HepG2 (cell line): ENCODE measurements around the gene MCAT. TPM values are rescaled to one million over a fixed set of nuclear protein-coding genes. Genes with fewer than 3 reads are reported as not detected.

Experiments used
- ATAD3A ChIP-seq: sonication (generic); formaldehyde crosslinking; IDR thresholded peaks from 2 replicates; pipeline ENCODE4 v1.4.0; 2020; ENCODE audit warnings: missing genetic modification reagents
- ATF7-NPFF ChIP-seq: sonication (generic); formaldehyde crosslinking; IDR thresholded peaks from 2 replicates; pipeline ENCODE4 v1.8.1; 2023; ENCODE audit warnings: mild to moderate bottlenecking, low read depth, missing genetic modification reagents, moderate library complexity
- CBX5 ChIP-seq: sonication (generic); formaldehyde crosslinking; IDR thresholded peaks from 2 replicates; pipeline ENCODE4 v1.4.0; 2020; ENCODE audit warnings: missing genetic modification reagents, borderline replicate concordance
- ELF3 ChIP-seq: IDR thresholded peaks from 2 replicates; pipeline ENCODE4 v1.6.1; 2016; ENCODE audit warnings: missing genetic modification reagents, missing compliant biosample characterization
- FOXC1 ChIP-seq: sonication (generic); formaldehyde crosslinking; IDR thresholded peaks from 2 replicates; pipeline ENCODE4 v1.8.0; 2022; ENCODE audit warnings: mild to moderate bottlenecking, missing genetic modification reagents, borderline replicate concordance
- GABPB1 ChIP-seq: IDR thresholded peaks from 2 replicates; pipeline ENCODE4 v1.6.1; 2016; ENCODE audit warnings: mild to moderate bottlenecking, missing genetic modification reagents, moderate library complexity, missing compliant biosample characterization
- HINFP ChIP-seq: sonication (generic); formaldehyde crosslinking; IDR thresholded peaks from 2 replicates; pipeline ENCODE4 v1.4.0; 2020; ENCODE audit warnings: low read depth, mild to moderate bottlenecking, missing genetic modification reagents
- IKZF5 ChIP-seq: IDR thresholded peaks from 2 replicates; pipeline ENCODE4 v1.6.1; 2018; ENCODE audit warnings: missing genetic modification reagents, mild to moderate bottlenecking, missing compliant biosample characterization
- IRF9 ChIP-seq: sonication (generic); formaldehyde crosslinking; IDR thresholded peaks from 2 replicates; pipeline ENCODE4 v1.8.0; 2022; ENCODE audit warnings: missing genetic modification reagents, mild to moderate bottlenecking, borderline replicate concordance
- MAFF ChIP-seq: IDR thresholded peaks from 2 replicates; pipeline ENCODE4 v1.6.1; 2011; ENCODE audit warnings: low read depth, low read length, improper control_type of control experiment
- MAFK ChIP-seq, 2 experiments: IDR thresholded peaks in 1 of 2; conservative IDR thresholded peaks in 1 of 2; 2 replicates each; pipeline ENCODE4 v1.6.1; 2011; ENCODE audit warnings: improper control_type of control experiment in 2 of 2, low read length in 2 of 2
- NFATC3 ChIP-seq: sonication (generic); formaldehyde crosslinking; IDR thresholded peaks from 2 replicates; pipeline ENCODE4 v1.5.1; 2020; ENCODE audit warnings: mild to moderate bottlenecking, missing genetic modification reagents
- NFYB ChIP-seq: sonication (generic); formaldehyde crosslinking; IDR thresholded peaks from 2 replicates; pipeline ENCODE4 v1.4.0; 2020; ENCODE audit warnings: missing genetic modification reagents
- POLR2AphosphoS5 ChIP-seq: IDR thresholded peaks from 2 replicates; pipeline ENCODE4 v1.6.1; 2012; ENCODE audit warnings: low read depth, low read length
- PPARG ChIP-seq: conservative IDR thresholded peaks from 2 replicates; pipeline ENCODE4 v1.6.1; 2016; ENCODE audit warnings: missing biosample characterization, missing genetic modification reagents
- RBM22 ChIP-seq: fragments of 200-400 bp; formaldehyde crosslinking; optimal IDR thresholded peaks from 2 replicates; pipeline ENCODE3; 2017; ENCODE audit warnings: mild to moderate bottlenecking, low read length, moderate library complexity
- SMAD3 ChIP-seq: sonication (generic); formaldehyde crosslinking; IDR thresholded peaks from 2 replicates; pipeline ENCODE4 v1.4.0; 2020; ENCODE audit warnings: missing genetic modification reagents
- SNAPC5 ChIP-seq: sonication (generic); formaldehyde crosslinking; IDR thresholded peaks from 2 replicates; pipeline ENCODE4 v1.8.1; 2023; ENCODE audit warnings: mild to moderate bottlenecking, missing genetic modification reagents, borderline replicate concordance
- TBX2 ChIP-seq: sonication (generic); formaldehyde crosslinking; IDR thresholded peaks from 2 replicates; pipeline ENCODE4 v1.5.0; 2020; ENCODE audit warnings: missing genetic modification reagents, mild to moderate bottlenecking, borderline replicate concordance
- ZBTB34 ChIP-seq: sonication (generic); formaldehyde crosslinking; IDR thresholded peaks from 2 replicates; pipeline ENCODE4 v1.8.0; 2022; ENCODE audit warnings: mild to moderate bottlenecking, missing genetic modification reagents
- ZNF17 ChIP-seq: sonication (generic); formaldehyde crosslinking; IDR thresholded peaks from 2 replicates; pipeline ENCODE4 v1.5.0; 2020; ENCODE audit warnings: mild to moderate bottlenecking, missing genetic modification reagents
- ZNF256 ChIP-seq: sonication (generic); formaldehyde crosslinking; conservative IDR thresholded peaks from 2 replicates; pipeline ENCODE4 v1.4.0; 2020; ENCODE audit warnings: missing genetic modification reagents
- ZNF589 ChIP-seq: sonication (generic); formaldehyde crosslinking; conservative IDR thresholded peaks from 2 replicates; pipeline ENCODE4 v1.8.0; 2022; ENCODE audit warnings: mild to moderate bottlenecking, moderate library complexity, missing genetic modification reagents
- ZNF619 ChIP-seq: sonication (generic); formaldehyde crosslinking; IDR thresholded peaks from 2 replicates; pipeline ENCODE4 v1.4.0; 2020; ENCODE audit warnings: mild to moderate bottlenecking, missing genetic modification reagents
- ZZZ3 ChIP-seq: sonication (generic); formaldehyde crosslinking; IDR thresholded peaks from 2 replicates; pipeline ENCODE4 v1.4.0; 2020; ENCODE audit warnings: missing genetic modification reagents, mild to moderate bottlenecking, borderline replicate concordance
- polyA plus RNA-seq, 8 experiments: library from polyadenylated mRNA; depleted of rRNA in 3 of 8; stranded (reverse) in 7 of 8; unstranded in 1 of 8; fragments of >200 nt; fragmentation: Illumina TruSeq in 4 of 8; extraction: Trizol in 4 of 8; gene quantifications; 2 replicates each; pipeline versions ENCODE4 v1.2.1 to v1.2.3, GENCODE V29; 2011 to 2016; ENCODE audit warnings: low read depth in 4 of 8, missing spikeins in 1 of 8, mixed read lengths in 1 of 8; ENCODE audit not compliant: insufficient read depth in 1 of 8
- total RNA-seq, 5 experiments: library from RNA; depleted of rRNA; stranded (reverse); fragments of >200 nt; fragmentation: Illumina TruSeq; extraction: Trizol; gene quantifications; 2 replicates each; pipeline ENCODE4 v1.2.3, GENCODE V29; 2016; ENCODE audit warnings: low read depth in 1 of 5

Gene MCAT
- total and polyA plus RNA-seq, 2 of the 13 experiments (the other 11 are each of a cell fraction or from before 2014, with no cell fraction given), result 9.3 to 16.7 TPM

- TF ChIP-seq POLR2AphosphoS5 (peak; percentile 81), ATAD3A (CRISPR knock-in tag) (no peak), HINFP (CRISPR knock-in tag) (no peak), FOXC1 (peak; percentile 17; the same call in 1 of the 2 replicates), MAFK (conservative IDR thresholded peaks at IDR 0.05 in 1 of 2, IDR thresholded peaks at IDR 0.05 in 1 of 2; ENCODE audit: low read length in 2 of 2) (no peak), GABPB1 (CRISPR knock-in tag) (peak; percentile 96), MAFF (no peak), SNAPC5 (no peak), ZBTB34 (CRISPR knock-in tag) (no peak), ZNF256 (peak; percentile 87; the same call in 1 of the 2 replicates), CBX5 (CRISPR knock-in tag) (peak; percentile 92), ELF3 (CRISPR knock-in tag) (peak; percentile 57; the same call in 1 of the 2 replicates), ZNF589 (CRISPR knock-in tag) (peak; percentile 81), RBM22 (no peak), PPARG (CRISPR knock-in tag) (peak; percentile 45; the same call in 1 of the 2 replicates), SMAD3 (CRISPR knock-in tag) (0 out of 2 replicates have a peak, but pooled peaks have one; percentile 42), ZZZ3 (CRISPR knock-in tag) (peak; percentile 22; the same call in 1 of the 2 replicates), ZNF619 (0 out of 2 replicates have a peak, but pooled peaks have one; percentile 51), ZNF17 (CRISPR knock-in tag) (no peak), ATF7-NPFF (CRISPR knock-in tag) (0 out of 2 replicates have a peak, but pooled peaks have one; percentile 29), NFYB (peak; percentile 53), IKZF5 (peak; percentile 81), NFATC3 (no peak), IRF9 (0 out of 2 replicates have a peak, but pooled peaks have one; percentile 59), TBX2 (CRISPR knock-in tag) (peak; percentile 68)
These were observed 44.2 kb upstream of the MCAT start (continued) for GRCh38 chr22:43187171-43188099.
